Measurements from ENCODE around the gene SSR3. TPM values are rescaled to one million over a fixed set of nuclear protein-coding genes. Genes with fewer than 3 reads are reported as not detected.
A peak's percentile ranks its signal among the peaks of the same experiment; 100 is the strongest.

SSR3 gene
- total and polyA plus RNA-seq, 2 donors (not counting 1 experiment from before 2014, with no cell fraction given) = 159 to 355 TPM

GRCh38 chr3:156497326-156497725 is 57.6 kb downstream of the SSR3 start:
- TF ChIP-seq EZH2 (IDR thresholded peaks at IDR 0.05; ENCODE audit: low read length, missing control alignments) = no peak
- TF ChIP-seq, protein P1, sequence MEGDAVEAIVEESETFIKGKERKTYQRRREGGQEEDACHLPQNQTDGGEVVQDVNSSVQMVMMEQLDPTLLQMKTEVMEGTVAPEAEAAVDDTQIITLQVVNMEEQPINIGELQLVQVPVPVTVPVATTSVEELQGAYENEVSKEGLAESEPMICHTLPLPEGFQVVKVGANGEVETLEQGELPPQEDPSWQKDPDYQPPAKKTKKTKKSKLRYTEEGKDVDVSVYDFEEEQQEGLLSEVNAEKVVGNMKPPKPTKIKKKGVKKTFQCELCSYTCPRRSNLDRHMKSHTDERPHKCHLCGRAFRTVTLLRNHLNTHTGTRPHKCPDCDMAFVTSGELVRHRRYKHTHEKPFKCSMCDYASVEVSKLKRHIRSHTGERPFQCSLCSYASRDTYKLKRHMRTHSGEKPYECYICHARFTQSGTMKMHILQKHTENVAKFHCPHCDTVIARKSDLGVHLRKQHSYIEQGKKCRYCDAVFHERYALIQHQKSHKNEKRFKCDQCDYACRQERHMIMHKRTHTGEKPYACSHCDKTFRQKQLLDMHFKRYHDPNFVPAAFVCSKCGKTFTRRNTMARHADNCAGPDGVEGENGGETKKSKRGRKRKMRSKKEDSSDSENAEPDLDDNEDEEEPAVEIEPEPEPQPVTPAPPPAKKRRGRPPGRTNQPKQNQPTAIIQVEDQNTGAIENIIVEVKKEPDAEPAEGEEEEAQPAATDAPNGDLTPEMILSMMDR (conservative IDR thresholded peaks at IDR 0.05 in 1 of 2, IDR thresholded peaks at IDR 0.05 in 1 of 2; ENCODE audit: low read depth in 1 of 2, low read length in 2 of 2) = no peak
- H3K4me3 ChIP-seq (replicated peaks in 1 of 4; ENCODE audit: control extremely low read depth in 1 of 4, insufficient read depth in 1 of 4, low read depth in 3 of 4, low read length in 4 of 4) = no peak overlapping the region
- no peak overlapping the region for H3K9ac ChIP-seq (ENCODE audit: insufficient read depth, low read length)
- H2AFZ ChIP-seq (ENCODE audit: low read length) = no peak overlapping the region
- no peaks in the 10 kb centered on the region for H3K27me3 ChIP-seq (ENCODE audit: control insufficient read depth, insufficient read depth, low read length)
- no peaks in the 10 kb centered on the region for H4K20me1 ChIP-seq (ENCODE audit: control insufficient read depth, extremely low read depth, insufficient read depth, low read length)
- H3K79me2 ChIP-seq (ENCODE audit: control insufficient read depth, insufficient read depth, low read length) = no peaks in the 10 kb centered on the region
- peak in 1 of 2 donors; percentile 88 for DNase-seq (ENCODE audit: low read depth in 2 of 2)
- H3K4me1 ChIP-seq (ENCODE audit: control insufficient read depth, extremely low read depth, insufficient read depth, low read length) = no peaks in the 10 kb centered on the region
- H3K9me3 ChIP-seq (ENCODE audit: control insufficient read depth, insufficient read depth, low read depth, low read length) = no peaks in the 10 kb centered on the region
- no peaks in the 10 kb centered on the region for H3K36me3 ChIP-seq (ENCODE audit: control insufficient read depth, insufficient read depth, low read length)
- no peak overlapping the region for H3K27ac ChIP-seq (ENCODE audit: insufficient read depth, low read length)
- H3K4me2 ChIP-seq (ENCODE audit: extremely low read depth, insufficient read depth, low read length) = no peak overlapping the region

DNA sequence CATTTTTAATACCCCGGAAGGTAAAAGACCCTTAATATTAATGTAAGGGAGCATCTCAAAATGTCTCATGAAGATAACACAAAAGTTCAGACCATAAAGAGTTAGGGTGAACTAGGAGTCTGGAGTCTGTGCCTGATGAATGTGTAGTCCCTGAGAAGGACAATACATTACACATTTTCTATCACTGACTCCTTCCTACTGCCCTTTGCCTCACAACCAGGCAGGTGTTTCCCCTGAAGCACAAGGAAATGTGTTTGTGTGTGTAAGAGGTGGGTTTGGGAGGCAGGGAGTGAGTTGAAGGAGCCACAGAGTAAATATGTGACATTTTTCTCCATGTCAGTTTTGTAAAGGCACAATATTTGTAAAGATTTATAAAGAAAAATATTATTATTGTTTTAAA is 59.1 kb downstream of the SSR3 start:
- no peaks in the 10 kb centered on the region for H3K9me3 ChIP-seq (ENCODE audit: control insufficient read depth, insufficient read depth, low read depth, low read length)
- no peak for DNase-seq (ENCODE audit: low read depth in 2 of 2)
- no peak overlapping the region for H3K4me2 ChIP-seq (ENCODE audit: extremely low read depth, insufficient read depth, low read length)
- no peak overlapping the region for H3K4me3 ChIP-seq (replicated peaks in 1 of 4; ENCODE audit: control extremely low read depth in 1 of 4, insufficient read depth in 1 of 4, low read depth in 3 of 4, low read length in 4 of 4)
- no peak overlapping the region for H3K9ac ChIP-seq (ENCODE audit: insufficient read depth, low read length)
- no peaks in the 10 kb centered on the region for H3K27me3 ChIP-seq (ENCODE audit: control insufficient read depth, insufficient read depth, low read length)
- H3K79me2 ChIP-seq (ENCODE audit: control insufficient read depth, insufficient read depth, low read length) = no peaks in the 10 kb centered on the region
- TF ChIP-seq, protein P1 (conservative IDR thresholded peaks at IDR 0.05 in 1 of 2, IDR thresholded peaks at IDR 0.05 in 1 of 2; ENCODE audit: low read depth in 1 of 2, low read length in 2 of 2) = no peak
- TF ChIP-seq EZH2 (IDR thresholded peaks at IDR 0.05; ENCODE audit: low read length, missing control alignments) = no peak
- H3K4me1 ChIP-seq (ENCODE audit: control insufficient read depth, extremely low read depth, insufficient read depth, low read length) = no peaks in the 10 kb centered on the region
- no peak overlapping the region for H2AFZ ChIP-seq (ENCODE audit: low read length)
- H4K20me1 ChIP-seq (ENCODE audit: control insufficient read depth, extremely low read depth, insufficient read depth, low read length) = no peaks in the 10 kb centered on the region
- no peaks in the 10 kb centered on the region for H3K36me3 ChIP-seq (ENCODE audit: control insufficient read depth, insufficient read depth, low read length)
- no peak overlapping the region for H3K27ac ChIP-seq (ENCODE audit: insufficient read depth, low read length)

DNA sequence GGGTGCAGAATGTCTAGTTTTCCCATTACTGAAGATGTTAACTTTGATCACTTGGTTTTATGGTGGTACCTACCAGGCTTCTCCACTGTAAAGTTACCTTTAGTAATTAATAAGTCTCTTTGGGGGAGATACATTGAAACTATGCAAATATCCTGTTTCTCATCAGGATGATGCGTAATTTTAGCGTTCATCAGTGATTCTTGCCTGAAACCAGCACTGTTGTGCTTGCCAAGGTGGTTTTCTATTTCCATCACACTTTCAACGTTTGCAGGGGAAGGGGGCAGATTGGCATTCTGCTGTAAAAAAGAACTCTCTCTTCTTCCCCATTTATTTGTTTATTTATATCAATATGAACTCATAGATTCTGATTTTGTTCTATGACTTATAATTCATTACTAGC is 61.0 kb downstream of the SSR3 start:
- Histone ChIP-seq H3K9ac (ENCODE audit: insufficient read depth, low read length) (no peak overlapping the region), H3K79me2 (ENCODE audit: control insufficient read depth, insufficient read depth, low read length) (no peaks in the 10 kb centered on the region), H4K20me1 (ENCODE audit: control insufficient read depth, extremely low read depth, insufficient read depth, low read length) (no peaks in the 10 kb centered on the region), H3K27me3 (ENCODE audit: control insufficient read depth, insufficient read depth, low read length) (no peaks in the 10 kb centered on the region), H3K4me2 (ENCODE audit: extremely low read depth, insufficient read depth, low read length) (no peak overlapping the region), H3K27ac (ENCODE audit: insufficient read depth, low read length) (no peak overlapping the region), H2AFZ (ENCODE audit: low read length) (no peak overlapping the region), H3K4me1 (ENCODE audit: control insufficient read depth, extremely low read depth, insufficient read depth, low read length) (no peaks in the 10 kb centered on the region), H3K9me3 (ENCODE audit: control insufficient read depth, insufficient read depth, low read depth, low read length) (no peaks in the 10 kb centered on the region), H3K4me3 (replicated peaks in 1 of 4; ENCODE audit: control extremely low read depth in 1 of 4, insufficient read depth in 1 of 4, low read depth in 3 of 4, low read length in 4 of 4) (no peak overlapping the region), H3K36me3 (ENCODE audit: control insufficient read depth, insufficient read depth, low read length) (no peaks in the 10 kb centered on the region)
- TF ChIP-seq, protein P1 (conservative IDR thresholded peaks at IDR 0.05 in 1 of 2, IDR thresholded peaks at IDR 0.05 in 1 of 2; ENCODE audit: low read depth in 1 of 2, low read length in 2 of 2) = no peak
- no peak for TF ChIP-seq EZH2 (IDR thresholded peaks at IDR 0.05; ENCODE audit: low read length, missing control alignments)
- no peak for DNase-seq (ENCODE audit: low read depth in 2 of 2)
